ENCODE data around the gene RPL39L. TPM values are rescaled to one million over a fixed set of nuclear protein-coding genes. Genes with fewer than 3 reads are reported as not detected.

RPL39L gene
- total and polyA plus RNA-seq, 4 donors: 3.4 to 9.4 (median 6.4) TPM

- ATAC-seq (ENCODE audit: insufficient read depth, low FRiP score): no peak
- Histone ChIP-seq H3K4me3 (no peak overlapping the region), H3K36me3 (ENCODE audit: control insufficient read depth in 4 of 4, insufficient read depth in 4 of 4, low read length in 4 of 4) (no peaks in the 10 kb centered on the region), H3K27ac (ENCODE audit: low read depth in 1 of 2, low read length in 1 of 2) (no peak overlapping the region), H3K9ac (ENCODE audit: insufficient read depth in 1 of 2, low read length in 2 of 2) (no peak overlapping the region), H3K4me1 (ENCODE audit: control insufficient read depth in 5 of 5, insufficient read depth in 5 of 5, low read length in 5 of 5) (peaks cover 0 to 2% (median 0%) of the 10 kb centered on the region in 5 donors), H3K9me3 (ENCODE audit: control insufficient read depth in 4 of 4, insufficient read depth in 3 of 4, low read length in 3 of 4) (no peaks in the 10 kb centered on the region), H3K27me3 (ENCODE audit: control insufficient read depth in 3 of 3, insufficient read depth in 3 of 3, low read length in 2 of 3) (no peaks in the 10 kb centered on the region)
- TF ChIP-seq CTCF (IDR thresholded peaks at IDR 0.05; ENCODE audit: control extremely low read depth, extremely low read depth): no peak
- no peak for DNase-seq
- 95 to 96% methylated on average over 3 of the region's 3 CpGs for WGBS, 2 donors
Observed at GRCh38 chr3:187131981-187132380, 7.3 kb downstream of the RPL39L start.

- no peaks in the 10 kb centered on the region for H3K27me3 ChIP-seq (ENCODE audit: control insufficient read depth in 3 of 3, insufficient read depth in 3 of 3, low read length in 2 of 3)
- ATAC-seq (ENCODE audit: insufficient read depth, low FRiP score) (peak; percentile 81), DNase-seq (no peak)
- H3K4me3 ChIP-seq: no peak overlapping the region
- WGBS, 2 donors: 65 to 68% methylated on average over 5 of the region's 5 CpGs
- no peaks in the 10 kb centered on the region for H3K9me3 ChIP-seq (ENCODE audit: control insufficient read depth in 4 of 4, insufficient read depth in 3 of 4, low read length in 3 of 4)
- no peak overlapping the region for H3K9ac ChIP-seq (ENCODE audit: insufficient read depth in 1 of 2, low read length in 2 of 2)
- H3K4me1 ChIP-seq (ENCODE audit: control insufficient read depth in 5 of 5, insufficient read depth in 5 of 5, low read length in 5 of 5): peaks cover 0 to 2% (median 0%) of the 10 kb centered on the region in 5 donors
- peaks cover 0 to 3% (median 0%) of the 10 kb centered on the region in 4 donors for H3K36me3 ChIP-seq (ENCODE audit: control insufficient read depth in 4 of 4, insufficient read depth in 4 of 4, low read length in 4 of 4)
- peak overlapping the region in 1 of 2 donors; percentile 77 for H3K27ac ChIP-seq (ENCODE audit: low read depth in 1 of 2, low read length in 1 of 2)
- TF ChIP-seq CTCF (IDR thresholded peaks at IDR 0.05; ENCODE audit: control extremely low read depth, extremely low read depth): no peak
Observed at GRCh38 chr3:187130346-187131066, 8.8 kb downstream of the RPL39L start.

- no peak for ATAC-seq (ENCODE audit: insufficient read depth, low FRiP score)
- 78 to 85% methylated on average over 6 of the region's 6 CpGs for WGBS, 2 donors
Observed at GRCh38 chr3:187125319-187126031, 13.8 kb downstream of the RPL39L start.

More at GRCh38 chr3:187125319-187126031, 13.8 kb downstream of the RPL39L start:
- DNase-seq: no peak
- H3K9me3 ChIP-seq (ENCODE audit: control insufficient read depth in 4 of 4, insufficient read depth in 3 of 4, low read length in 3 of 4): no peaks in the 10 kb centered on the region
- peaks cover 0 to 2% (median 0%) of the 10 kb centered on the region in 5 donors for H3K4me1 ChIP-seq (ENCODE audit: control insufficient read depth in 5 of 5, insufficient read depth in 5 of 5, low read length in 5 of 5)
- H3K27ac ChIP-seq (ENCODE audit: low read depth in 1 of 2, low read length in 1 of 2): no peak overlapping the region
- no peak overlapping the region for H3K4me3 ChIP-seq
- no peaks in the 10 kb centered on the region for H3K27me3 ChIP-seq (ENCODE audit: control insufficient read depth in 3 of 3, insufficient read depth in 3 of 3, low read length in 2 of 3)
- no peak overlapping the region for H3K9ac ChIP-seq (ENCODE audit: insufficient read depth in 1 of 2, low read length in 2 of 2)
- no peak for TF ChIP-seq CTCF (IDR thresholded peaks at IDR 0.05; ENCODE audit: control extremely low read depth, extremely low read depth)
- H3K36me3 ChIP-seq (ENCODE audit: control insufficient read depth in 4 of 4, insufficient read depth in 4 of 4, low read length in 4 of 4): peaks cover 0 to 4% (median 3%) of the 10 kb centered on the region in 4 donors
